HepG2 (cell line): Measurements from ENCODE around the gene DEPDC1B. TPM values are rescaled to one million over a fixed set of nuclear protein-coding genes. Genes with fewer than 3 reads are reported as not detected.

Experiments used
- ATAC-seq: fragments of 200-7000 bp; cut with Tn5 transposase; 3 replicates; pipeline ENCODE4 v1.9.1; 2020; ENCODE audit warnings: mild to moderate bottlenecking, moderate library complexity
- BruUV-seq: library from RNA; stranded (reverse); fragments of 400-500 nt; replicated peaks from 2 replicates; lab custom pipeline; 2021; lab: Mats Ljungman, UMichigan
- CTCF ChIA-PET: fragments of 300-600 bp; formaldehyde crosslinking; extraction: SDS; loops from one replicate; lab custom pipeline; 2021; ENCODE audit warnings: low total read pairs, inconsistent platforms, low intra/inter-chr PET ratio; lab: Yijun Ruan, JAX
- POLR2A ChIA-PET: fragments of 350-600 bp; sonication (Branson Sonifier 250); formaldehyde crosslinking; loops from one replicate; lab custom pipeline; 2020; ENCODE audit warnings: antibody characterized with exemption, inconsistent platforms; lab: Yijun Ruan, JAX
- DNase-seq: peaks from one replicate; pipeline ENCODE4 v3.0.0-alpha.2; 2015; ENCODE audit warnings: low spot score
- FAIRE-seq: peaks from 3 replicates; lab custom pipeline; 2011; peaks lifted over from hg19 to GRCh38; lab: Jason Lieb, UNC
- H2AFZ ChIP-seq: one replicate; pipeline ENCODE4 v1.6.1; 2011; ENCODE audit warnings: low read length, inconsistent platforms
- H3K27ac ChIP-seq: fragments of 300-600 bp; 3 replicates; pipeline ENCODE4 v1.8.0; 2011; ENCODE audit warnings: mixed run types, mild to moderate bottlenecking, mixed read lengths, low read length, inconsistent platforms; ENCODE audit not compliant: insufficient read depth; ENCODE audit errors: extremely low read length
- H3K27me3 ChIP-seq, 2 experiments: fragments of 200-600 bp in 1 of 2; 2 replicates in 1 of 2; 3 replicates in 1 of 2; pipeline versions ENCODE4 v1.6.0 to v1.8.0; 2011; ENCODE audit warnings: low read length in 2 of 2, mild to moderate bottlenecking in 2 of 2, moderate library complexity in 2 of 2, inconsistent platforms in 1 of 2; ENCODE audit not compliant: insufficient read depth in 2 of 2, control insufficient read depth in 1 of 2
- H3K36me3 ChIP-seq, 2 experiments: fragments of 200-600 bp in 1 of 2; replicated peaks in 1 of 2; 2 replicates in 1 of 2; 3 replicates in 1 of 2; pipeline versions ENCODE4 v1.5.1 to v1.8.0; 2011; ENCODE audit warnings: low read length in 2 of 2, inconsistent platforms in 1 of 2; ENCODE audit not compliant: insufficient read depth in 2 of 2, control insufficient read depth in 1 of 2
- H3K4me1 ChIP-seq: 2 replicates; pipeline ENCODE4 v1.5.1; 2012; ENCODE audit warnings: low read length, inconsistent platforms; ENCODE audit not compliant: insufficient read depth
- H3K4me2 ChIP-seq: 2 replicates; pipeline ENCODE4 v1.6.0; 2011; ENCODE audit warnings: low read depth, low read length, inconsistent platforms
- H3K4me3 ChIP-seq, 3 experiments: fragments of 200-600 bp in 1 of 3; sonication (generic), shearing (Covaris generic) in 1 of 3; replicated peaks in 1 of 3; 2 replicates each; pipeline ENCODE4 v1.5.1; 2011 to 2016; ENCODE audit warnings: low read length in 3 of 3, inconsistent platforms in 2 of 3, low read depth in 2 of 3, mild to moderate bottlenecking in 2 of 3, control low read depth in 1 of 3, mixed read lengths in 1 of 3; ENCODE audit not compliant: insufficient read depth in 1 of 3
- H3K79me2 ChIP-seq: one replicate; pipeline ENCODE4 v1.6.1; 2011; ENCODE audit warnings: low read length, inconsistent platforms; ENCODE audit not compliant: insufficient read depth
- H3K9ac ChIP-seq: 2 replicates; pipeline ENCODE4 v1.6.0; 2011; ENCODE audit warnings: mild to moderate bottlenecking, low read depth, low read length, inconsistent platforms; ENCODE audit not compliant: insufficient read depth
- H3K9me3 ChIP-seq: 2 replicates; pipeline ENCODE4 v1.5.1; 2012; ENCODE audit warnings: mild to moderate bottlenecking, low read length
- H4K20me1 ChIP-seq: 2 replicates; pipeline ENCODE4 v1.6.0; 2011; ENCODE audit warnings: inconsistent platforms, mild to moderate bottlenecking, low read length, moderate library complexity; ENCODE audit not compliant: insufficient read depth
- MED1 ChIP-seq: sonication (generic); formaldehyde crosslinking; IDR thresholded peaks from 2 replicates; pipeline ENCODE4 v1.4.0; 2020; ENCODE audit warnings: missing genetic modification reagents
- NR2C2 ChIP-seq: sonication (generic); formaldehyde crosslinking; IDR thresholded peaks from 2 replicates; pipeline ENCODE4 v1.4.0; 2020; ENCODE audit warnings: missing genetic modification reagents, mild to moderate bottlenecking, moderate library complexity, borderline replicate concordance
- SALL2 ChIP-seq: sonication (generic); formaldehyde crosslinking; IDR thresholded peaks from 2 replicates; pipeline ENCODE4 v1.8.1; 2023; ENCODE audit warnings: mild to moderate bottlenecking, missing genetic modification reagents, inconsistent platforms
- SRF ChIP-seq: IDR thresholded peaks from 2 replicates; pipeline ENCODE4 v1.6.1; 2011; ENCODE audit warnings: mild to moderate bottlenecking, low read depth, low read length, moderate library complexity
- ZFP36L1 ChIP-seq: sonication (generic); formaldehyde crosslinking; IDR thresholded peaks from 2 replicates; pipeline ENCODE4 v1.8.0; 2022; ENCODE audit warnings: mild to moderate bottlenecking, missing genetic modification reagents, moderate library complexity
- ZNF207 ChIP-seq: fragments of 450-650 bp; IDR thresholded peaks from 2 replicates; pipeline ENCODE4 v1.6.1; 2016; ENCODE audit warnings: antibody characterized with exemption, borderline replicate concordance
- ZNF33A ChIP-seq: sonication (generic); formaldehyde crosslinking; IDR thresholded peaks from 2 replicates; pipeline ENCODE4 v1.5.1; 2020; ENCODE audit warnings: missing genetic modification reagents, mild to moderate bottlenecking, moderate library complexity, borderline replicate concordance
- ZNF547 ChIP-seq: sonication (generic); formaldehyde crosslinking; IDR thresholded peaks from 2 replicates; pipeline ENCODE4 v1.5.1; 2020; ENCODE audit warnings: mild to moderate bottlenecking, missing genetic modification reagents
- ZNF83 ChIP-seq: sonication (generic); formaldehyde crosslinking; IDR thresholded peaks from 2 replicates; pipeline ENCODE4 v1.4.0; 2020; ENCODE audit warnings: missing genetic modification reagents, mild to moderate bottlenecking, borderline replicate concordance
- WGBS: methylation state at CpG from one replicate; pipeline ENCODE4 v1.1.6; 2017; ENCODE audit warnings: low lambda C conversion rate; 5-methylcytosine and 5-hydroxymethylcytosine counted together
- in situ Hi-C: cut with HindIII; loops from 2 replicates; pipeline ENCODE4 v1.10.0; 2017; ENCODE audit warnings: low pct_unique_long_range_greater_than_20kb; ENCODE audit not compliant: extremely low pct_ligation_motif_present
- intact Hi-C: fragments of 100-400 bp; cut with micrococcal nuclease; formaldehyde crosslinking; loops from one replicate; pipeline ENCODE4 v1.10.0; 2022; ENCODE audit not compliant: unreplicated experiment
- polyA plus RNA-seq, 8 experiments: library from polyadenylated mRNA; depleted of rRNA in 3 of 8; stranded (reverse) in 7 of 8; unstranded in 1 of 8; fragments of >200 nt; fragmentation: Illumina TruSeq in 4 of 8; extraction: Trizol in 4 of 8; gene quantifications; 2 replicates each; pipeline versions ENCODE4 v1.2.1 to v1.2.3, GENCODE V29; 2011 to 2016; ENCODE audit warnings: low read depth in 4 of 8, missing spikeins in 1 of 8, mixed read lengths in 1 of 8; ENCODE audit not compliant: insufficient read depth in 1 of 8
- total RNA-seq, 5 experiments: library from RNA; depleted of rRNA; stranded (reverse); fragments of >200 nt; fragmentation: Illumina TruSeq; extraction: Trizol; gene quantifications; 2 replicates each; pipeline ENCODE4 v1.2.3, GENCODE V29; 2016; ENCODE audit warnings: low read depth in 1 of 5

DEPDC1B gene
- total and polyA plus RNA-seq, 2 of the 13 experiments (the other 11 are each of a cell fraction or from before 2014, with no cell fraction given): 29.5 to 51.3 TPM

- FAIRE-seq (no peak), DNase-seq (no peak), ATAC-seq (no peak)
- Histone ChIP-seq H3K4me2 (no peak overlapping the region), H4K20me1 (no peaks in the 10 kb centered on the region), H3K9me3 (no peaks in the 10 kb centered on the region), H3K4me3 (no peak overlapping the region), H3K79me2 (no peaks in the 10 kb centered on the region), H3K27ac (no peak overlapping the region), H3K36me3 (peaks cover 7 to 36% of the 10 kb centered on the region in 2 experiments), H2AFZ (no peak overlapping the region), H3K9ac (no peak overlapping the region), H3K27me3 (no peaks in the 10 kb centered on the region), H3K4me1 (no peaks in the 10 kb centered on the region)
- WGBS: 100% methylated on average over 1 of the region's 1 CpG
- TF ChIP-seq ZNF83 (CRISPR knock-in tag): no peak
- no peak for TF ChIP-seq ZFP36L1 (CRISPR knock-in tag)
- TF ChIP-seq NR2C2 (CRISPR knock-in tag): no peak
- no peak for TF ChIP-seq ZNF33A (CRISPR knock-in tag)
- no peak for TF ChIP-seq ZNF547 (CRISPR knock-in tag)
- ChIA-PET CTCF (no interaction called here), POLR2A (no interaction called here)
- intact Hi-C loops (no loop called here), in situ Hi-C loops (no loop called here)
- BruUV-seq: no TSS peak
Observed at GRCh38 chr5:60604771-60605170, 95.2 kb downstream of the DEPDC1B start.

GRCh38 chr5:60598424-60598823 is 101.5 kb downstream of the DEPDC1B start:
- Histone ChIP-seq H3K4me3 (no peak overlapping the region), H3K4me1 (no peaks in the 10 kb centered on the region), H3K79me2 (no peaks in the 10 kb centered on the region), H3K27me3 (no peaks in the 10 kb centered on the region), H4K20me1 (no peaks in the 10 kb centered on the region), H2AFZ (no peak overlapping the region), H3K27ac (no peak overlapping the region), H3K9me3 (no peaks in the 10 kb centered on the region), H3K9ac (no peak overlapping the region), H3K4me2 (no peak overlapping the region), H3K36me3 (peaks cover 5 to 61% of the 10 kb centered on the region in 2 experiments)
- TF ChIP-seq MED1: no peak
- TF ChIP-seq SALL2: no peak
- no peak for TF ChIP-seq ZNF207
- TF ChIP-seq SRF: no peak
- DNase-seq (no peak), ATAC-seq (no peak), FAIRE-seq (no peak)
- ChIA-PET POLR2A (no interaction called here), CTCF (no interaction called here)
- WGBS: 97% methylated on average over 4 of the region's 4 CpGs
- no TSS peak for BruUV-seq
- in situ Hi-C loops: loop anchor here (25.0 kb wide), 1 partner anchor 1211 kb away; no protein-coding TSS in a partner anchor
- intact Hi-C loops: no loop called here
